HG03460 (cell line): ENCODE results near the gene OTOF.

Experiments used
- ATAC-seq: cut with Tn5 transposase; IDR thresholded peaks from one replicate; pipeline ENCODE4 v1.9.1; 2021; ENCODE audit not compliant: unreplicated experiment

OTOF gene

GRCh38 chr2:26503231-26503880 lies 25.4 kb upstream of the OTOF start:
- ATAC-seq: no peak

- ATAC-seq: no peak
Observed at GRCh38 chr2:26500406-26500805, 22.5 kb upstream of the OTOF start.

- ATAC-seq: no peak
Observed at GRCh38 chr2:26495705-26496297, 17.9 kb upstream of the OTOF start.

GRCh38 chr2:26494891-26495290 lies 17.0 kb upstream of the OTOF start:
- ATAC-seq: no peak

GRCh38 chr2:26494199-26494598 lies 16.3 kb upstream of the OTOF start:
- no peak for ATAC-seq

GRCh38 chr2:26493566-26493965 lies 15.6 kb upstream of the OTOF start:
- ATAC-seq: no peak

GRCh38 chr2:26492749-26493515 lies 15.0 kb upstream of the OTOF start:
- ATAC-seq: no peak

- no peak for ATAC-seq
Observed at GRCh38 chr2:26491563-26492167, 13.7 kb upstream of the OTOF start.

- ATAC-seq: no peak
Observed at GRCh38 chr2:26489213-26489850, 11.4 kb upstream of the OTOF start.

GRCh38 chr2:26488463-26489212 lies 10.7 kb upstream of the OTOF start:
- no peak for ATAC-seq

- ATAC-seq: no peak
Observed at GRCh38 chr2:26487192-26487591, 9.3 kb upstream of the OTOF start.

- ATAC-seq: no peak
Observed at GRCh38 chr2:26486789-26487188, 8.9 kb upstream of the OTOF start.

- no peak for ATAC-seq
Observed at GRCh38 chr2:26485725-26486418, 7.9 kb upstream of the OTOF start.

GRCh38 chr2:26485099-26485498 lies 7.2 kb upstream of the OTOF start:
- ATAC-seq: no peak

GRCh38 chr2:26484579-26484978 lies 6.7 kb upstream of the OTOF start:
- no peak for ATAC-seq

- ATAC-seq: no peak
Observed at GRCh38 chr2:26483957-26484565, 6.1 kb upstream of the OTOF start.

- ATAC-seq: no peak
Observed at GRCh38 chr2:26483516-26483915, 5.6 kb upstream of the OTOF start.

- ATAC-seq: no peak
Observed at GRCh38 chr2:26483027-26483326, 5.1 kb upstream of the OTOF start.

GRCh38 chr2:26482211-26483026 lies 4.5 kb upstream of the OTOF start:
- no peak for ATAC-seq
